Heart right ventricle (tissue), 16 donors: ENCODE data around the gene SV2C. TPM values are rescaled to one million over a fixed set of nuclear protein-coding genes. Genes with fewer than 3 reads are reported as not detected.

ENCODE experiments used
- ATAC-seq, 8 donors: fragments of 200-7000 bp; cut with Tn5 transposase; one replicate each; pipeline ENCODE4 v1.9.1; 2020; ENCODE audit warnings: mild to moderate bottlenecking in 8 of 8, moderate library complexity in 8 of 8, moderate number of reproducible peaks in 1 of 8
- DNase-seq, 2 donors: peaks; one replicate each; pipeline ENCODE4 v3.0.0-alpha.2; 2020
- H3K27ac ChIP-seq, 10 donors: fragments of 200-600 bp; sonication (generic) in 2 of 10; one replicate each; pipeline versions ENCODE4 v1.5.0 to v1.8.0; 2020 to 2022; ENCODE audit warnings: mild to moderate bottlenecking in 3 of 10
- H3K27me3 ChIP-seq, 7 donors: fragments of 200-600 bp; one replicate each; pipeline ENCODE4 v1.8.0; 2021 to 2022; ENCODE audit warnings: mild to moderate bottlenecking in 2 of 7
- H3K36me3 ChIP-seq, 9 donors: fragments of 200-600 bp; sonication (generic) in 1 of 9; one replicate each; pipeline versions ENCODE4 v1.5.0 to v1.8.0; 2020 to 2022; ENCODE audit warnings: mild to moderate bottlenecking in 2 of 9
- H3K4me1 ChIP-seq, 9 donors: fragments of 200-600 bp; sonication (generic) in 1 of 9; one replicate each; pipeline versions ENCODE4 v1.5.0 to v1.8.0; 2020 to 2022; ENCODE audit warnings: mild to moderate bottlenecking in 4 of 9
- H3K4me3 ChIP-seq, 10 donors: fragments of 200-600 bp; sonication (generic) in 2 of 10; one replicate each; pipeline versions ENCODE4 v1.5.0 to v1.8.0; 2020 to 2022; ENCODE audit warnings: mild to moderate bottlenecking in 7 of 10, moderate library complexity in 2 of 10
- H3K9me3 ChIP-seq, 11 donors: fragments of 200-600 bp in 10 of 11; sonication (generic) in 2 of 11; one replicate each; pipeline versions ENCODE4 v1.5.0 to v1.8.0; 2013 to 2022; ENCODE audit warnings: mild to moderate bottlenecking in 2 of 11, control low read depth in 1 of 11, moderate library complexity in 1 of 11
- CTCF ChIP-seq, 9 donors: fragments of 200-600 bp; sonication (generic) in 2 of 9; IDR thresholded peaks; one replicate each; pipeline versions ENCODE4 v1.5.0 to v1.8.0; 2021 to 2022; ENCODE audit warnings: antibody characterized with exemption in 9 of 9, mild to moderate bottlenecking in 5 of 9, moderate library complexity in 1 of 9
- WGBS, 2 donors: extraction: QIAGEN DNeasy Blood & Tissue Kit; methylation state at CpG; one replicate each; pipeline ENCODE4 v1.1.7; 2013; ENCODE audit warnings: inconsistent platforms in 1 of 2; 5-methylcytosine and 5-hydroxymethylcytosine counted together
- intact Hi-C, 10 donors: fragments of 100-400 bp; cut with DNase I; formaldehyde crosslinking; loops; one replicate each; pipeline versions ENCODE4 v1.11.1 to v1.14.2; 2022
- polyA plus RNA-seq, 2 donors: library from polyadenylated mRNA; stranded (reverse); fragments of 200-250 nt; gene quantifications; one replicate each; pipeline ENCODE4 v1.2.3, GENCODE V29; 2013
- total RNA-seq, 10 donors: library from RNA; stranded (reverse); fragmentation: NEBNext Ultra II Directional in 3 of 10; extraction: Animal tissue kit (Norgen Biotek cat#: 25700) in 3 of 10; gene quantifications; one replicate each; pipeline versions ENCODE4 v1.2.1 to v1.2.4, GENCODE V29; 2021 to 2023
- donor health status: Arrhythmogenic right ventricular cardiomyopathy.
- donor health status: ischemic (EF 13 %, LVEDD 7.1; RV severe dilation, severe dysfunction).
- donor health status: healthy with polysubstance abuse.
- donor health status: DM: no; HTN: yes; CAD: no.
- donor health status: DM: no; HTN: no; CAD: no.
- donor health status: ischemic (EF 25% LVEDD 6.9; RV normal size, moderate dysfunction).
- donor health status: ischemic (EF 25% LVEDD 5.7; RV mildly dilated, moderate dysfunction).
- donor health status: healthy.
- donor health status: DM: yes; HTN: yes; CAD: no.
- donor health status: Ischemic cardiomyopathy.
- donor health status: ischemic (EF 35%, LVEDD 5.7; RV mildly dilated, moderate dysfunction).
- donor health status: nonischemic (EF 11% LVEDD 7.7; RV severe dilation, severe dysfunction).
- donor health status: DM: yes; HTN: yes; CAD: no.
- donor health status: PGD.
- donor health status: ischemic (EF 29% LVEDD 5.4; RV normal size, mild dysfunction).
- donor health status: nonischemic (EF 23%, LVEDD 6.1; RV moderate dilation, normal function).

Gene SV2C
- total and polyA plus RNA-seq, 12 donors = 0.09 to 1.2 (median 0.24) TPM; not detected in 4

DNA sequence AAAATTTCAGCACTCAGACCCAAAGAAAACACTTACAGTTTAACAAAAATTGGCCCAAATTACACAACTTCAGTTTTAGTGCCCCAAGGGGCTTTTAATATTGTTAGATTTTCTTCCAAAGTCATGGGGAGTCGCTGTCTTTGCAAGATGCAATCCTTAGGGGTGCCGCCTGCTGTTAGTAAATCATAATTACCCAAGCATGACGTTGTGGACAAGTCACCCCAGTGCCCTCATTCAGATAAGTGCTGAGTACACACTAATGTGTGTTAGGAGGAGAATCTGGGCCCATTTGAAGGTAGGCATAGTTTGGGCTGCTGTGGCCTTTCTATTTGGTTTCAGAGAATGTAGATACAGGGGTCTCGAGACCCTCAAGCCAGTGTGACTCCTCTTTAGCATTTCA lies 138.1 kb downstream of the SV2C start:
- no peak overlapping the region for H3K4me3 ChIP-seq
- no peaks in the 10 kb centered on the region for H3K4me1 ChIP-seq
- H3K27me3 ChIP-seq = peaks cover 0 to 4% (median 0%) of the 10 kb centered on the region in 7 donors
- DNase-seq = no peak
- intact Hi-C loops = no loop called here
- H3K9me3 ChIP-seq = no peaks in the 10 kb centered on the region
- WGBS, 2 donors = 73 to 76% methylated on average over 4 of the region's 4 CpGs
- no peak for ATAC-seq
- no peaks in the 10 kb centered on the region for H3K36me3 ChIP-seq
- no peak overlapping the region for H3K27ac ChIP-seq
- no peak for TF ChIP-seq CTCF (IDR thresholded peaks at IDR 0.05)

- intact Hi-C loops = no loop called here
- TF ChIP-seq CTCF (IDR thresholded peaks at IDR 0.05) = no peak
- no peak for DNase-seq
- no peak overlapping the region for H3K27ac ChIP-seq
- no peaks in the 10 kb centered on the region for H3K9me3 ChIP-seq
- no peaks in the 10 kb centered on the region for H3K4me1 ChIP-seq
- peaks cover 0 to 4% (median 0%) of the 10 kb centered on the region in 7 donors for H3K27me3 ChIP-seq
- no peak for ATAC-seq
- H3K36me3 ChIP-seq = no peaks in the 10 kb centered on the region
- 93 to 94% methylated on average over 3 of the region's 3 CpGs for WGBS, 2 donors
- H3K4me3 ChIP-seq = no peak overlapping the region
These were observed 139.1 kb downstream of the SV2C start for GRCh38 chr5:76222318-76222717.

- Histone ChIP-seq H3K27me3 (peaks cover 0 to 7% (median 0%) of the 10 kb centered on the region in 7 donors), H3K4me3 (no peak overlapping the region), H3K36me3 (no peaks in the 10 kb centered on the region), H3K27ac (no peak overlapping the region), H3K4me1 (no peaks in the 10 kb centered on the region), H3K9me3 (no peaks in the 10 kb centered on the region)
- no peak for TF ChIP-seq CTCF (IDR thresholded peaks at IDR 0.05)
- no peak for ATAC-seq
- no peak for DNase-seq
- intact Hi-C loops = no loop called here
- WGBS, 2 donors = 7 to 8% methylated on average over 2 of the region's 2 CpGs
These were observed 140.5 kb downstream of the SV2C start for GRCh38 chr5:76223696-76224095.

- no peaks in the 10 kb centered on the region for H3K36me3 ChIP-seq
- 39 to 63% methylated on average over 1 of the region's 1 CpG for WGBS, 2 donors
- peaks cover 0 to 8% (median 0%) of the 10 kb centered on the region in 7 donors for H3K27me3 ChIP-seq
- ATAC-seq (no peak), DNase-seq (no peak)
- no peak for TF ChIP-seq CTCF (IDR thresholded peaks at IDR 0.05)
- no peak overlapping the region for H3K4me3 ChIP-seq
- intact Hi-C loops = no loop called here
- H3K9me3 ChIP-seq = no peaks in the 10 kb centered on the region
- no peak overlapping the region for H3K27ac ChIP-seq
- H3K4me1 ChIP-seq = no peaks in the 10 kb centered on the region
These were observed 141.7 kb downstream of the SV2C start for GRCh38 chr5:76224898-76225297.
